T-helper 9 cell (primary cell): Measurements from ENCODE around the gene RPL39L.

Experiments
- DNase-seq: peaks from one replicate; pipeline ENCODE4 v3.0.0-alpha.2; 2020

RPL39L gene

DNA sequence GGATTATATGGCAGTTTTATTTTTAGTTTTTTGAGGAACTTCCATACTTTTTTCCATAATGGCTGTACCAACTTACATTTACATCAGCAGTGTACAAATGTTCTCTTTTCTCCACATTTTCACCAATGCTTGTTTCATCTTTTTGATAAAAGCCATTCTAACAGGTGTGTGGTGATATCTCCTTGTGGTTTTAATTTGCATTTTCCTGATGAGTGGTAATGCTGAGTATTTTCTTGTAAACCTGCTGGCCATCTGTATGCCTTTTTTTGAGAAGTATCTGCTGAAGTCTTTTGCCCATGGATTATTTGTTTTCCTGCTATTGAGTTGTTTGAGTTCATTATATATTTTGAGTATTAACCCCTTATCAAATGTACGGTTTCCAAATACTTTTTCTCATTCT lies 50.6 kb downstream of the RPL39L start:
- DNase-seq = no peak

- DNase-seq = no peak
These were observed 52.5 kb downstream of the RPL39L start for GRCh38 chr3:187086831-187087230.

DNA sequence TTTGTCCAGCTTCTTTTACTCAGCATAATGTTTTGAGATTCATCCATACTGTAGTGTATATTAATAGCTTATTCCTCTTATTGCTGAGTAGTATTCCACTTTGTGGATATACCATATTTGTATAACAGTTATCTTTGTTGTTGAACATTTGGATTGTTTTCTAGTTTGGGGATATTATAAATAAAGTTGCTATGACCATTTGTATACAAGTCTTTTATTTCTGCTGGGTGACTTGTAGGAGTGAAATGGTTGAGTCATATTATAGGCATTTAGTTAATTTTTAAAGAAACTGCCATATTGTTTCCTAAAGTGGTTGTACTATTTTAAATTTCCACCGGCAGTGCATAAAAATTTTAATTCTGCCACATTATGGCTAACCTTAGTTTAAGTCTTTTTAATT lies 53.4 kb downstream of the RPL39L start:
- no peak for DNase-seq

- DNase-seq = no peak
These were observed 54.2 kb downstream of the RPL39L start for GRCh38 chr3:187085021-187085666.

GRCh38 chr3:187084580-187084979 lies 54.7 kb downstream of the RPL39L start:
- DNase-seq = no peak

- no peak for DNase-seq
These were observed 55.2 kb downstream of the RPL39L start for GRCh38 chr3:187084126-187084525.

DNA sequence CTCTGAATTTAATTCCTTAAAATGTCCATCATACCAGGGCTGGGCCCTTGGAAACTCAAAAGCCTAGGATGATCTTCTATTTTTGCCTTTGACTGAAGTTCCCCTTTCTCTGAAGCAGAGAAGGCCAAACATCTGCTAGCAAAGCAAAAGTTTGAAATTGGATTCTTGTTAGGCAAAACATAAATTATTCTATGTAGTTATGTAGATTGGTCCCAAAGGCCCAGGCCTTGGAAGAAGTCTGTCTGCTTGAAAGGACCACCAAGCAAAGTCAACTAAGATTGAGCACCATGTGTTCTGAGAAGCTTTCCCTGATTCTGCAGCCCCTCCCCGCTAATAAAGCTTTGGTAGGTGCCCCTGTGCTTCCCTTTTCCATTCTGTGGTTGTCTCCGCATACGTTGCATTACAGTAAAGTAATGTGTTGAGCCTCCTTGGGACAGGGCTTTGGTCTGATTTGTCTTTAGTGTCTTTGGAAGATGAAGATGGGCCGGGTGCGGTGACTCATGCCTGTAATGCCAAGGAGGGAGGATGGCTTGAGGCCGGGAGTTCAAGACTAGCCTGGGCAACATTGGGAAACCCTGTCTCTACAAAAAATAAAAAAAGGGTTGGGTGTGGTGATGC lies 56.4 kb downstream of the RPL39L start:
- DNase-seq = no peak

- DNase-seq = no peak
These were observed 58.4 kb downstream of the RPL39L start for GRCh38 chr3:187080799-187081450.

GRCh38 chr3:187079090-187080022 lies 59.9 kb downstream of the RPL39L start:
- DNase-seq = no peak

GRCh38 chr3:187077537-187077936 lies 61.8 kb downstream of the RPL39L start:
- no peak for DNase-seq

DNA sequence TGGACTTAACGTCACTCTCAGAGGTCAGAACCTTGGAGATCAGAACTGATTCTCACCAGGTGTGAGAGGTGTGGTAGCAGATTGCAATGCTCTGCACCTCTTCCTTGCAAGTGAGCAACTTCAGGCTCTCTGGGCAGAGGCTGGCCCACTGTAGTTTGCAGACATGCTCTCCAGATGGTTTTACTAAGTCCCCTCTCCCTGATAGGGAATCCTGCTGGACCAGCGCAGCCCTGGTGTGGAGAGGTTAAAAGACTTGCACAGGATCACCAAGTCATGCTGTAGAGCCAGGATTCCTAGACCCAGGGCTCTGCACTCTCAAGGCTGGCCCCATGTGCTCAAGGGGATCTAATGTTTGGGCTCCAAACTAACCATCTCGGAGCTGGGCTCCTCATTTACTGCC lies 62.2 kb downstream of the RPL39L start:
- no peak for DNase-seq

- no peak for DNase-seq
These were observed 63.0 kb downstream of the RPL39L start for GRCh38 chr3:187076297-187076696.

- no peak for DNase-seq
These were observed 64.5 kb downstream of the RPL39L start for GRCh38 chr3:187074846-187075245.

DNA sequence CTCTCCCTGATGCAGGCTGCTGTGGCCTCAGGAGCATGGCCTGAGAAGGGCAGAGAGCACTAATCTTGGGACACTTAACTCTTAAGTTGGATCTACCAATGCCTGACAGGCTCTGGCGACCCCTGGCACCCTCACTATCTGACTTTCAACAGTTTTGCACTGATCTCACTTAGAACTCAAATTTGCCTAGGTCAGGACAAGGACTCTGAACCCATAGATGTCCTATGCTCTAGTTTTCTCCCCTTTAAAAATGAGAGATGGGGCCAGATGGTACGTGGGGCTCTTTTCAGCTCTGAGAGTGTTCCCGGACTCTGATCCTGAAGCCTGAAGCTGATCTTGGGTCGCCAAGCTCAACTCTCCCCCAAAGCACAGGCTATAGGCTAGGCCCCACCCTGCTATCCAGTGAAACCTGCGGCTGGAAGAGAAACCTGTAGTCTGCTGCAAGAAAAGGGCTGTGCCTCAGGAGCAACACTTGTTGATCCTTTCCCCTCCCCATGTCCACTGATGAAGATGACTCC lies 65.7 kb downstream of the RPL39L start:
- DNase-seq = no peak

- DNase-seq = no peak
These were observed 66.8 kb downstream of the RPL39L start for GRCh38 chr3:187072511-187072910.

GRCh38 chr3:187072102-187072501 lies 67.2 kb downstream of the RPL39L start:
- no peak for DNase-seq
